COLO668 (cell line): ENCODE measurements around the gene TRIM41.
"Not testable (repeated sequence)": the region's sequence is repeated elsewhere in the genome, so short reads cannot be mapped to it uniquely, and the experiment has no call there.

Experiments used
- DNase-seq: peaks from one replicate; lab custom pipeline; 2025; ENCODE audit not compliant: unreplicated experiment; lab: John Stamatoyannopoulos, UW

Gene TRIM41

DNA sequence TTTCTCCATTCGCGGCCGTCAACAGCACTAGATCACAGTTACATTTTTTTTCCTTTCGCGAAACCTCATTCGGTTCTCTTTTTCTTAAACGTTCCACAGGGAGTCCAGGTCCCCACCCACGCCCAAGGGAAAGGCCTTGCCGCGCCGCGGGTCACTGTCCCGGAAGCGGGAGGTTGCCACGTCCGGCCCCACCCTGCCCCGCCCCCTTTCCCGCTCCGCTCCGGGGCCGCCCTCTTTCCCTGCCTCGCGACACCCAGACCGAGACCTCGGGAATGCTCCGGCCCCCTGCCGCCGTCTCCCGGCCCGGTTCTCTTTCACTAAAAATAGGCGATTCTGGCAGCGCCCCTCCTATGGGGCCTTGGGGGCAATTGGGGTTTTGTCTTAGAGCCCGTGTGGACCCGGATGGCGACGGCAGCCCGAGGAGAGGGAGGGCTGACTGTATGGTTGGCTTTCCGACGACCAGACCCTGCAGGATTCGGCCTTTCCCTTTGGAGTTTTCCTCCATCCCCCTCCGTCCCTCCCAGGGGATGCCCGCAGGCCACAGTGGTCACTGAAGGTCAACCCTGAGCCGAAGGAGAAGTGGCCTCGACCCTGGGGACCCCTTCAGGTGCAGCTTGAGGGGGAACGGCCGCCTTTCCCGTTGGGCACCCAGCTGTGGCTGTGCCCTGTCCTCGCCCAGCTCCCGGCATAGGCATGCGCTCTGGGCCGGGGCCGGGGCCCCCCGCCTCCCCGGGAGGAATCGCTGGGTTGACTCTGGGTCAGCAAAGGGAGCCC is 23.4 kb downstream of the TRIM41 start:
- DNase-seq: no peak

DNA sequence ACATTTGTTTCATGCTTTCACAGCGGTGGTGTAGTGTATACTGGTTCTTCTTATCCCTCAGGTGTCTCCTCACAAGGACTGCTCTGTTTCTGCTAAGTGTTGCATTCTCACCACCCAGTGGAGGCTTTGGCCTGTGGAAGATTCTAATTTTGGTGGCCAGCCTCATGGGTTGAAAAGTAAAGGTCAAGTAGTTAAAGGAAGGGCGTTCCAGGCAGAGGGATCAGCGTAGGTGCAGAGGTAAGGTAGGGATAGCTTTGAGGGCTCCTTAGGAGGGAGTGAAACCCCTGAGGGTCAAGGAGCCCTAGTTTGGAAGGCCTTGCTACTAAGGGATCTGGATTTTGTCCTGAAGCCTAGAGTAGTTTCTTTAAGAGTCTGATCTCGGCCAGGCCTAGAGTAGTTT is 25.2 kb downstream of the TRIM41 start:
- DNase-seq: no peak

DNA sequence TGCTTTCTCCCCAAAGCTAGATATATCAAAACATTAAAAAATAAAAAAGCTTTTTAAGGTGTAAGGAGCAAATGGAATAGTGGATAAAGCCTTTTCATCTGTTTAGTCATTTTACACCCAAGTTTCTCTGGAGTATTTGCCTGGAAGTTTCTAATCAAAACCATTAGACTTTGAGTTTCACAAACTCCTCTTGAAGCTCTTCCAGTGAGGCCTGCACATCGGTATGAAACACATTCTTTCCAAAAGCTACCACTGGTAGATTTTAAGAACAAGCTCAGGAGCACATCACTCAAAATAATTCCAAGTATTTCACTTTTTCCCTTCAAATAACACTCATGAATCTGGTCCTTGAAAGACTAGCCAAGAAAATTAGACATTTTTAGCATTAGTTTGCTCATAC is 32.2 kb downstream of the TRIM41 start:
- no peak for DNase-seq

DNA sequence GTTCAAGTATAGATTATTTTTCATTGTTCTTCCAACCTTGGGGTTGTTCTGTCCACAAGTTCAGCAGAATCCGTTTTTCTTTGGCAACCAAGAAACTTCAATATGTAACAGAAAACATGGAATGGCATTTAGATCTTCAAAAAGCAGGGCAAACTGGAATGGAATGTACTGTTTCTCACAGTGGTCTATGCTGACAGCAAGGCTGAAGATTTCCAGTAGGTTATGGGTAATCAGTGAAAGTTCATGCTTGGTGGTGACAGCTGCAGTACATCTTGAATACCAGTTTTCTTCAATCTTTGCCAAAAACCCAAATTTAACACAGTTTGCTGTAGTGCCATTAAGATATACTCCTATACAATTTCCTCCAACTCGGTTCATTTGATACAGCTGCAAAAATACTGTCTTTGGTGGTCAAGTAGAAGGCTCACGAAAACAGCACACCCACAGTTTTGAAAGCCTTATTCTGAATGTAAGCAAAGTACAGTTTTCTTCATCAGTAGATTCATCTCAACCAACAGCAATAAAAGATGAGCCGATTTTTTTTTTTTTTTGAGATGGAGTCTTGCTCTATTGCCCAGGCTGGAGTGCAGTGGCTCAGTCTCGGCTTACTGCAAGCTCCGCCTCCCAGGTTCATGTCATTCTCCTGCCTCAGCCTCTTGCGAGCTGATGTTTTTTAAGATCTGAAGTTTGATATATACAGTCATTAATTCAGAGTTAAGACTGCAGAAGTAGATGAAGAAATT is 32.9 kb downstream of the TRIM41 start:
- DNase-seq: no peak

DNA sequence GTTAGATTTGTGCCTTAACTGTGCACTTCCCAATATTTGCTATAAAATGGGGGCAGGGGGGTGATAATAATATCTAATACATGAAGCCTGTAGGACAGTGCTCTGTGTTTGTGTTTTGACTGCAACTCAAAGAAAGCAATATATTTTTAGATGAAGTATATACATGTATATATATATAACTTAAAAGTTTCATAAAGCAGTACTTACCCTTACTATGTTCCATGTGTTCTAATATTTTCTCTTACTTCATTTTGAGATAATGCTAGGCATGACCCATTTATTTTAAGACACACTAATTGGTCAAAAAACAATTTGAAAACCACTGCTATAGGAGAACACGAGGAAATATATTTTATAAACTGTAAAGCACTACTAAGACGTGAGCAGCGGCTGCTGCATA is 35.5 kb downstream of the TRIM41 start:
- DNase-seq: no peak

DNA sequence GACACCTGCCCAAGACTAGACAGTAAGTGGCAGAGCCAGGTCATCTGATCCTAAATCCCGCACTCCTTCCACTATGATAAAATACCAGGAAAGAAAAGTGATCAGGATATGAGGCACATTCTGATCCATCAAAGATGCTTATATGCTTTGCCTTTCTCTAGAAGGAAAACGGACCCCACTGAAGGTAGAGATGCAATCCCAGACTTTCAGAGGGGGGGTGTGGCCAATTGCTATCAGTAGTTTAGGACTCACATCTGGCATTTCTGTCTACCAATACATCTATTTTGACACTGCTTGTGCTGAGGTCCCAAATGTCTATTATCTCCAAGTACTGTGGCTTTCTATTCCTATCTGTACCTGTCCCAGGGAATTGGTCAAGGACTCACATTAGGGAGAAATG is 36.2 kb downstream of the TRIM41 start:
- DNase-seq: no peak

DNA sequence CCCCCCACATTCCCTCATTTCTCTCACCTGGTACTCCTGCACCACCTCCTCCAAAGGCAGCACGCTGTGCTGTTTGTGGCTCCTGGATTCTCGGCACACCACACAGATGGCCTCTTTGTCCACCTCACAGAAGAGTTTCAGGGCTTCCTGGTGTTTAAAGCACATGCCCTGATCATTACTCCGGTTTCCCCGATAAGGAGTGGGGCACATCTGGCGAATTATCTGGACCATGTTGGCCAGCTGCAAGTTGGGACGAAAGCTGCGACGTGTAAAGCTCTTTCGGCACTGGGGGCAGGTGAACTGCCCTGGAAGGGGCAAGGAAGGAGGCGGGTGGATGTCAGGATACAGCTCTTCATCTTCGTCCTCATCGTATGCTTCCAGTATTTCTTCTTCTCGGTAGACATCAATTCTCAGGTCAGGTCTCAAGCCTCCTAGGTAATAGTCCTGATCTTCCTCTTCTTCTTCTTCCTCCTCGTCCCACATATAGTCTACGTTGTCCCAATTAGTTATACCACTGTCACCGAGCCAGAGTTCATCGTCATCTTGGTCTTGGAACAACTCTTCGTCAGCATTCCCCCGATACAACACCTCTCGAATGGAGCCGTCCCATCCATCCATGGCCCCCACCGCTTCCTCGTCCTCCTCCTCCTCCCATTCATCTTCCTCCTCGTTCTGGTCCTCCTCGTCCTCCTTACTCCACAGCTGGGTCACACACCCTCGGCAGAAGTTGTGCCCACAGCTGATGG is 37.1 kb downstream of the TRIM41 start:
- no peak for DNase-seq

DNA sequence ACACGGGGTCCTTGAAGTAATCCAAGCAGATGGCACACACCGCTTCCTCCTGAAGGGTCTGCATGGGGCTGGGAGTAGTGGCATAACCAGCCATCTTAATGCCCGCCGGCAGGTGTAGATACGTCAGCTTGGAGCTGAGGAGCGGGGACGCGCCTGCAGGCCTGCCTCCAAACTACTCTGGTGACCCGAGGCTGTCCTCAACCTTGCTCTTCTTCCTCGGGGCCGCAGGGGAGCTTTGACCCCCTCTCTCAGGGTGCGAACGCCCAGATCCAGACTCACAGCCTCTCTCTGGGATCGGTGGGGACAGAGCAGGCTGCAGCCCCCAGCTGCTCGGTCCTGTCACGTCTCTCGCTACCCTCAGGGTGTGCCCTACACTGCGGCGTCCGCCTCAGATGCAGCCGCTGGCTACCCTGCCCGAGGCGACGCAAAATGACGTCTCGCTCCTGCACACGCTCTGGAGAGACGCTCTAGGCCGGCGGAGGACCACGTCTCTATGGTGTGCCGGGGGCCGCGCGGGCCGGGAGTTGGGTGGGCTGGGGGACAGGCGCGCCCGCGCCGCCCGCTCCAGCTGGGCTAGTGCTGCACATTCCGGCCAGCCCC is 37.7 kb downstream of the TRIM41 start, which contains the start of gene TRIM52:
Gene TRIM52 (minus strand): TSS at position 424 of the 600 bp plus-strand sequence. CDS start 330 bp downstream, at position 94.
- no peak for DNase-seq

DNA sequence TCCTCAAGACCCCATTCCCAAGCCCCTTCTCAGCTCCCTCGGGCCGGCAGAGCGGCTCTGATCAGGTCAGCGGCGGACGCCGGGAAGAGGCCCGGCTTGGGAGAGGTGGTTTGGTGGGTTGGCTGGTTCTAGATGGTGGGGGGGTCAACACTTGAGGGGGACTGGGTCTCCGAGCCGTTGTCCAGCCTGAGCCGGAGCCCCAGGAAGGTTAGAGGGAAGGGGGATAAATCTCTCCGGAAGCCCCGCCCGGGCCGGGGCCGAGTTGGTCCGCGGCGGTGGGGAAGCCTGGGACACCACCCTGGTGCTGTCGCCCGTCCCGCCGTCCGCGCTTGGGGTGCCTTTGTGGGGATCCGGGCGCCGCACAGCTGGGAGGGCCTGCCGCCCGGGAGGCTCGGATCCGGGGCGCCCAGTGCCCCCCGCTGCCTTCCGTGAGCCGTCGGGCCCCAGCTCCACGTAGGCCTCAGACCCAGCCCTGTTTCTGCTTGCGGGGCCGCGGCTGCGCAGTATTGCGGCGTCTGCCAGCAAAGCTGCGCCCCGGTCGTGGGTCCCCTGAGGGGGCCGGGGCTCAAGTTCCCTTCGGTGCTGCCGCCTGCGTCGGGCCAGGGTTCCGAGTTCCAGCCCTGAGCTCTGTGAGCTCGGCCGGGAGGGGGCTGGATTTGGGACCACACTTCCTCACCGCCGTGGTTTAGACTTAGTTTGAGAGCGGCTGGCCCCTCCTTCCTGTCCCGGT is 38.4 kb downstream of the TRIM41 start:
- DNase-seq: no peak

DNA sequence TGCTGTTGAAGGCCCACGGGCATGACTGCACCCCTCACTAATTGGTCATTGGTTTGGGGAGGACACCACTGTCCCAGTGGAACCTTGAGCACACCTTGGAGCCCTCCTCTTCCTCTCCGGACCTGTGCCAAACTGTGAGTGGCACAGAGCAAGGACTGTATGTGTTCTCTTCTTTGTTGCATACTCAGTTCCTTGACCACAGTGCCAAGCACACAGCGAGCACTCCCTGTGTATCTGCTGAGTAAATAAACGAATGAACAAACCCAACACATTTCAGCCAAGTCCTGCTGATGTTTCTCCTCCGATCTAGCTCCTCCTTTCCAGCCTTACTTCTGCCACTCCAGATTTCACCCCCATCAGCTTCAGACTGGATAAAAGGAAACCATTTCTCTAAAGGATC is 40.6 kb downstream of the TRIM41 start:
- DNase-seq: no peak

DNA sequence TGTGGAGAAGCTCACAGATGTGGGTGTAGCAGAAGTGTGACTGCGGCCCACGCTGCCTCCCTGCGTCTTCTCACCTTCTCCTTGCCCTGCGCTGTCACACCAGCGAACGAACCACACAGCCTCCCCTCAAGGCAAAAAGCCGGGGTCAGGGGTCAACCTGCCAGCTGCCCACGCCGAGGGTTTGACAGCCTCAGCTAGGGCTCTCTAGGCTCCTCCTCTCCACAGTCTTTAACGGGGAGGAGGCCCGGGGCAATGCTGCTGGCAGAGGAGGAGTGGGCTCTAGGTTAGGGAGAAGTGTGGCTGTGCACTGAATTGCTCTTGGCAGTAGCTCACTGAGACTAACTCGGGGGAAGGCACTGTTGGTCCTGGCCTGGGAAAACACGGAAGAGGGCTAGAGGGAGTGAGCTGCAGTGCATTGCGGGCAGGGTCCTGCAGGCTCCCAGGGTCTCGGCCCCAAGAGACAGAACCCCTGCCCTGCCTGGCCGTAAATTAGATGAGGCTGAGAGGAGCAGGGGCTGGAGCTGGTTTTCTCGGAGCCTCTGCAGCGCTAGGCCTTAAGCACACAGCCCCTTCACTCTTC is 42.1 kb downstream of the TRIM41 start:
- DNase-seq: no peak

DNA sequence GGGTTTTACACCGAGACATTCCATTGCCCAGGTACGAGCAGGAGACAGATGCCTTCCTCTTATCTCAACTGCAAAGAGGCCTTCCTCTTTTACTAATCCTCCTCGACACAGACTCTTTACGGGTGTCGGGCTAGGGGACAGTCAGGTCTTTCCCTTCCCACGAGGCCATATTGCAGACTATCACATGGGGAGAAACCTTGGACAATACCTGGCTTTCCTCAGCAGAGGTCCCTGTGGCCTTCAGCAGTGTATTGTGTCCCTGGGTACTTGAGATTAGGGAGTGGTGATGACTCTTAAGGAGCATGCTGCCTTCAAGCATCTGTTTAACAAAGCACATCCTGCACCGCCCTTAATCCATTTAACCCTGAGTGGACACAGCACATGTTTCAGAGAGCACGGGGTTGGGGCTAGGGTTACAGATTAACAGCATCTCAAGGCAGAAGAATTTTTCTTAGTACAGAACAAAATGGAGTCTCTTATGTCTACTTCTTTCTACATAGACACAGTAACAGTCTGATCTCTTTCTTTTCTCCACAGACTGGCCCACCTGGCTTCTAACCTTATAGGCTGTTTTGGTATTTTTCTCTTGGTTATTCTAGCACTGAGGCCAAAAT is 44.3 kb downstream of the TRIM41 start:
- DNase-seq: not testable (repeated sequence)

DNA sequence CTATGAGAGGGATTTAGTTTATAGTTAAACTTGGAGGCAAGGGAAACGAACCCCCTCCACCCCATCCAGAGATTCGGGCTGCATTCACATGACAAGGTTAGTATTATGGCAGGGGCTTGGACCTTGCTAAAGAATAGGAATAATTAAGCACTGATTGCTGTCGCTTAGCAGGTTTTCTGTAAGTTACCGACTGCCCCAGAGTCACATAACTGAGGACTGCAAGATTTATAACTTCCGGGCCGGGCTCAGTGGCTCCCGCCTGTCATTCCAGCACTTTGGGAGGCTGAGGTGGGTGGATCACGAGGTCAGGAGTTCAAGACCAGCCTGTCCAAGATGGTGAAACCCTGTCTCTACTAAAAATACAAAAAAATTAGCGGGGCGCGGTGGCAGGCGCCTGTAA is 44.8 kb downstream of the TRIM41 start:
- DNase-seq: not testable (repeated sequence)

DNA sequence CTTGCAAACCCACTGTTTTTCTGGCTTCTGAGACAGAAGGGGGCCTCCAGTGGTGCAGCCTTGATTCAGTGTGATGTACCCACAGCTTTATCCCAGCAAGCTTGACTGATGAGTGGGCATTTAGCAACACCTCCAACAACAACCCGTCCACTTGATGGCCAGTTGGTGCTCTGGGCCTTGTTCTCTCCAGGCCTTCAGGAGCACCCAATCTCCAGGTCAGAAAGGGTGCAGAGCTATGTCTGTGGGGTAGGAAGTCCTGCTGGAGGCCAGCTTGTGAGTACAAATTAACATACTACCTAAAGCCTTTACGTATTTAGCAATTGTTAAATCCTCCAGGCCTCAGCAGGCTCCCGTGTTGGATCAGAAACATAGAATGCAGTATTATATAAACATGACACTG is 48.0 kb downstream of the TRIM41 start:
- no peak for DNase-seq

DNA sequence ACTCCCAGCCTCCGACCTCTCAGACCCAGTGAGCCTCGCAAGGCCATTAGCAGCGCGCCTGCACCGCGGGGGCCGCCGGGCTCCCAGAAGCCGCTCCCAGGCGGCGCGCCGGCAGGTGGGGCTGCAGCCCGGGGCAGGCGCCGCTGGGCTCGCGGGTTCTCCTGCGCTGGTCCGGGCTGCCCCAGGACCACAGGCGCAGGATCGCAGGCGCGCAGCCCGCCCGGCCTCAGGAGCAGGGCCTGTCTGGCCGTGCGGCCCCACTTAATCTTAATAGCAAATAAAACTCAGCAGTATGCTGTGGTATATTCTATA is 50.3 kb downstream of the TRIM41 start:
- not testable (repeated sequence) for DNase-seq

DNA sequence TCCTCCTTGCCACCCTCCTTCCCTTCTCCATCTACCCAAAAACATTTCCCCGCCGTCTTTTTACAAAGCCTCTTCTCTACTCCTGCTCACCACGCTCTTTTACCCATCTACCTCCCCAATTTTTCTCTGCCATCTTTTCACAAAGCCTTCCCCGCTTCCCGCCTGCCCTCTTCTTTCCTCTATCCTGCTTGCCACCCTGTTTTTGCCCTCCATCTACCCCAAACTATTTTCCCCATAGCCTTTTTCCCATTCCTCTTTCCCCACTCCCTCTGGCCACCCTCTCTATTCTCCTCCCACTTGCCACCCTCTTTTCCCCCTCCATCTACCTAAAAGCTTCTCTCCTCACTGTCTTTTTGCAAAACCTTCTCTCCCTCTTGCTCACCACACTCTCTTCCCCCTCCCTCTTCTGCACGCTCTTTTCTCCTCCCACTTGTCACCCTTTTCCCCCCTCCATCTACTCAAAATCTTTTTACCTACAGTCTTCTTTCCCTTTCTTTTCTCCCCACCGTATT is 57.2 kb downstream of the TRIM41 start:
- DNase-seq: no peak

DNA sequence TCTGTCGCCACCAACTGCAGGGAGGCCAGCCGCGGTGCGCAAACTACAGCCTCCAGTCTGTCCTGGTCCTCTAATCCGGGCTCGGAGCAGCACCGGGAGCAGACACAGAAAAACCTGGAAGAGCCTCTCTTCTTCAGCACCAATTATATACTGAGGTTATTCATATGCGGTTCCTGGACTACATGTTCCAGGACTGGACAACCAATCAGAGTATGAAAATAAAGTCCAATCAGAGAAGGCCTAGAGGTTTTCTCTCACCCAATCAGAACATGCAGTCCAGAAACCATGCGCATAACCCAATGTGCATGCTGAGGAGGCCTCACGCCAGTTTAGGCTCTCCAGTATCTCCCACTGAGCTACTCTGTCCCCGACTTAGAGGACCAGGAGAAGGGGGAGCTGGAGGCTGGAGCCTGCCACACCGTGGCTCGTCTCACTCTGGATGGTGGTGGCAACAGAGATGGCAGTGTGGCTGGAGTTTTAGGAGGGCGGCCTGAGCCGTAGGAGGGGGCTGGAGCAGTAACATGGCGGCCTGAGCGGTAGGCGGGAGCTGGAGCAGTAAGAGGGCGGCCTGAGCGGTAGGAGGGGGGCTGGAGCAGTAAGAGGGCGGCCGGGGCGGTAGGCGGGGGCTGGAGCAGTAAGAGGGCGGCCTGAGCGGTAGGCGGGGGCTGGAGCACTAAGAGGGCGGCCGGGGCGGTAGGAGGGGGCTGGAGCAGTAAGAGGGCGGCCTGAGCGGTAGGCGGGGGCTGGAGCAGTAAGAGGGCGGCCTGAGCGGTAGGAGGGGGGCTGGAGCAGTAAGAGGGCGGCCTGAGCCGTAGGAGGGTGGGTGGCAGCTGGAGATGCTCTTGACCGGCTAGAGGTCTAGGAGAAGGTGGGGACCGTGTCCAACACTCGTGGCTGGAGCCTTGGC is 58.2 kb downstream of the TRIM41 start:
- no peak for DNase-seq

DNA sequence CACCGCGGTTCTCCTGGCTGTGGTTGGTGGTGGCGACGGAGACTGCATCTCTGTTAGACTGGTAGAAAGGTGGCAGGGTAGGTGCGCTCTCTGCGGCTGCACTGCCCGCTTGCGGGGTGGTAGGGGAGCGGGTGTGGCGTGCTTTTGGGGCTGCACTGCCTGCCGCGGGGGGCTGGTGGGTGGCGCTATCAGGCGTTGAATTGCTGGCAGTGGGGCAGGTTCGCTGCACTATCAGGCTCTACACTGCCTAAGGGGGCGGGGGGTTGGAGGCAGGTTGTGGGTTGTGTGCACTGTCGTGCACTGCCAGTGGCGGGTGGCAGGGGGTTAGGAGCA is 58.9 kb downstream of the TRIM41 start:
- DNase-seq: no peak

DNA sequence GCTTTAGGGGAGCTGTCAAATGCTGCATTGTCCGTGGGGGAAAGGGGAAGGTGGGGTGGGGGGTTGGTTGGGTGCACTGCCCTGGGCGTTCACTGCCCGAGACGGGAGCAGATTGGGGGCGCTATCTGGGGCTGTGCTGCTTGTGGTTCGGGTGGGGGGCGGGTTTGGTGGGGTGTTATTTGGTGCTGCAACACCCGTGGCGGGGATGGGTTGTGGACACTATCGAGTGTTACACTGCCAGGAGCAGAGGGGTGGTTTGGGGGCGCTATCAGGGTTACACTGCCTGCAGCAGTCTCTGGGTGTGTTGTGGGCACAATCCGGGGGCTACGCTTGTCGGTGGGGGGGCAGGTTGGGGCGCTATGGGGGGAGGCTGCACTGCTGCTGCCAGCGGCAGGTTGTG is 59.3 kb downstream of the TRIM41 start:
- DNase-seq: not testable (repeated sequence)
